Neural cell (in vitro differentiated cells): Measurements from ENCODE around the gene MYO18A. TPM values are rescaled to one million over a fixed set of nuclear protein-coding genes. Genes with fewer than 3 reads are reported as not detected.

ENCODE experiments used
- H2AFZ ChIP-seq: fragments of 200-600, 300-800 bp; sonication (generic), shearing (Covaris generic); 2 replicates; pipeline ENCODE4 v1.6.0; 2014; ENCODE audit warnings: low read depth, mild to moderate bottlenecking, antibody characterized with exemption, low read length, moderate library complexity
- H3F3A ChIP-seq: fragments of 200-600 bp; shearing (Covaris generic); 2 replicates; pipeline ENCODE4 v1.6.1; 2016; ENCODE audit warnings: mild to moderate bottlenecking, moderate library complexity, mixed read lengths, antibody characterized with exemption, low read length; ENCODE audit not compliant: insufficient read depth, poor library complexity, severe bottlenecking
- H3K27ac ChIP-seq: fragments of 200-600, 300-800 bp; sonication (generic), shearing (Covaris generic); 2 replicates; pipeline ENCODE4 v1.5.1; 2014; ENCODE audit warnings: mild to moderate bottlenecking, low read length, moderate library complexity
- H3K27me3 ChIP-seq: fragments of 300-800, 200-600 bp; sonication (generic), shearing (Covaris generic); 2 replicates; pipeline ENCODE4 v1.6.0; 2014; ENCODE audit warnings: mild to moderate bottlenecking, low read depth, low read length, moderate library complexity; ENCODE audit not compliant: insufficient read depth
- H3K36me3 ChIP-seq: fragments of 300-800, 200-600 bp; sonication (generic), shearing (Covaris generic); 2 replicates; pipeline ENCODE4 v1.5.1; 2014; ENCODE audit warnings: mild to moderate bottlenecking, antibody characterized with exemption, low read length, moderate library complexity; ENCODE audit not compliant: insufficient read depth
- H3K4me2 ChIP-seq: fragments of 300-800, 200-600 bp; sonication (generic), shearing (Covaris generic); 2 replicates; pipeline ENCODE4 v1.6.0; 2014; ENCODE audit warnings: mild to moderate bottlenecking, low read length
- H3K4me3 ChIP-seq: fragments of 300-800, 200-600 bp; sonication (generic), shearing (Covaris generic); 2 replicates; pipeline ENCODE4 v1.5.1; 2014; ENCODE audit warnings: mild to moderate bottlenecking, low read length, moderate library complexity
- H3K79me2 ChIP-seq: fragments of 200-600 bp; shearing (Covaris generic); replicated peaks from 2 replicates; pipeline ENCODE4 v1.6.0; 2014; ENCODE audit warnings: mild to moderate bottlenecking, low read length, moderate library complexity; ENCODE audit not compliant: insufficient read depth
- H3K9ac ChIP-seq: fragments of 300-800, 200-600 bp; sonication (generic), shearing (Covaris generic); 2 replicates; pipeline ENCODE4 v1.6.1; 2016; ENCODE audit warnings: mild to moderate bottlenecking, low read length, mixed read lengths
- H3K9me2 ChIP-seq: fragments of 200-600 bp; shearing (Covaris generic); 2 replicates; pipeline ENCODE4 v1.6.1; 2016; ENCODE audit warnings: mild to moderate bottlenecking, low read length, mixed read lengths; ENCODE audit not compliant: insufficient read depth
- H3K9me3 ChIP-seq: fragments of 200-600, 300-800 bp; sonication (generic), shearing (Covaris generic); 2 replicates; pipeline ENCODE4 v1.6.1; 2016; ENCODE audit warnings: mild to moderate bottlenecking, mixed run types, low read length, moderate library complexity, mixed read lengths
- H4K20me1 ChIP-seq: fragments of 200-600 bp; shearing (Covaris generic); 2 replicates; pipeline ENCODE4 v1.6.1; 2016; ENCODE audit warnings: mild to moderate bottlenecking, mixed run types; ENCODE audit not compliant: insufficient read depth
- EP300 ChIP-seq: fragments of 450-650 bp; conservative IDR thresholded peaks from 2 replicates; pipeline ENCODE4 v1.6.1; 2014; ENCODE audit warnings: antibody characterized with exemption, mild to moderate bottlenecking, moderate library complexity; ENCODE audit not compliant: poor library complexity, severe bottlenecking
- EZH2 ChIP-seq: fragments of 200-600, 300-800 bp; shearing (Covaris generic), sonication (generic); IDR thresholded peaks from 2 replicates; pipeline ENCODE4 v1.6.1; 2014; ENCODE audit warnings: antibody characterized with exemption, low read length, borderline replicate concordance, mild to moderate bottlenecking; ENCODE audit not compliant: insufficient read depth, poor library complexity, severe bottlenecking
- MXI1 ChIP-seq: fragments of 450-650 bp; conservative IDR thresholded peaks from 2 replicates; pipeline ENCODE4 v1.6.1; 2014; ENCODE audit warnings: antibody characterized with exemption, mild to moderate bottlenecking; ENCODE audit not compliant: poor library complexity, severe bottlenecking
- POLR2AphosphoS5 ChIP-seq: IDR thresholded peaks from 2 replicates; pipeline ENCODE4 v1.6.1; 2012
- RAD21 ChIP-seq: fragments of 450-650 bp; conservative IDR thresholded peaks from 2 replicates; pipeline ENCODE4 v1.6.1; 2014; ENCODE audit warnings: antibody characterized with exemption, mild to moderate bottlenecking, moderate library complexity
- SMC3 ChIP-seq: fragments of 450-650 bp; conservative IDR thresholded peaks from 2 replicates; pipeline ENCODE4 v1.6.1; 2014; ENCODE audit warnings: antibody characterized with exemption, mild to moderate bottlenecking, moderate library complexity; ENCODE audit not compliant: poor library complexity
- TAF1 ChIP-seq: IDR thresholded peaks from 2 replicates; pipeline ENCODE4 v1.6.1; 2012; ENCODE audit warnings: low read depth
- polyA plus RNA-seq: library from polyadenylated mRNA; depleted of rRNA; stranded (reverse); fragments of >200 nt; gene quantifications from 2 replicates; pipeline ENCODE4 v1.2.3, GENCODE V29; 2014
- TF ChIP-seq, protein P1 (sequence below): IDR thresholded peaks from 2 replicates; pipeline ENCODE4 v1.6.1; 2012; ENCODE audit warnings: borderline replicate concordance
- TF ChIP-seq, protein P2 (sequence below): fragments of 450-650 bp; IDR thresholded peaks from 2 replicates; pipeline ENCODE4 v1.5.1; 2014; ENCODE audit warnings: antibody characterized with exemption, mild to moderate bottlenecking, moderate library complexity; ENCODE audit not compliant: poor library complexity, severe bottlenecking

The MYO18A gene
- polyA plus RNA-seq, 1 donor from 2014 or later, result 21.6 TPM

DNA sequence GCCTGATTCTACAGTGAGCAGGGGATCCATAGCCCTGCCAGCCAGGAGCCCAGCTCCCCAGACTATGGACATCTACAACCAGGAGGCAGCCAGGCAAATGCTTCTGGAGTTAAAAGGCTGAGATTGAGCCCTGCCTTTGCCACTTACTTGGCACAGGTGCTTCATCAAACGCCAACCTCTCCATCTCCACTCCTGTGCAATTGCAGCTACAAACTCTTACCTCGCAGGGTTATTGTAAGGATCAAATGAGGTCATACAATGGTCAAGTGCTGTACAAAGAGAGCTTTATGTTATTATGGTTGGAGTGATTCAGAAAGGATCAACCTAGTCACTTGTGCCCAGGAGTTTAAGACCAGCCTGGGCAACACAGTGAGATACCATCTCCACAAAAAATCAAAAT is 9.8 kb upstream of the MYO18A start:
- Histone ChIP-seq H4K20me1 (no peaks in the 10 kb centered on the region), H3F3A (no peaks in the 10 kb centered on the region), H3K4me2 (no peak overlapping the region), H3K79me2 (no peaks in the 10 kb centered on the region), H3K9ac (no peak overlapping the region), H3K9me2 (no peaks in the 10 kb centered on the region), H3K9me3 (no peaks in the 10 kb centered on the region), H2AFZ (no peak overlapping the region), H3K4me3 (no peak overlapping the region), H3K27me3 (no peaks in the 10 kb centered on the region), H3K27ac (no peak overlapping the region), H3K36me3 (no peaks in the 10 kb centered on the region)
- no peak for TF ChIP-seq MXI1
- no peak for TF ChIP-seq EP300
- no peak for TF ChIP-seq POLR2AphosphoS5
- no peak for TF ChIP-seq EZH2
- TF ChIP-seq, protein P1, sequence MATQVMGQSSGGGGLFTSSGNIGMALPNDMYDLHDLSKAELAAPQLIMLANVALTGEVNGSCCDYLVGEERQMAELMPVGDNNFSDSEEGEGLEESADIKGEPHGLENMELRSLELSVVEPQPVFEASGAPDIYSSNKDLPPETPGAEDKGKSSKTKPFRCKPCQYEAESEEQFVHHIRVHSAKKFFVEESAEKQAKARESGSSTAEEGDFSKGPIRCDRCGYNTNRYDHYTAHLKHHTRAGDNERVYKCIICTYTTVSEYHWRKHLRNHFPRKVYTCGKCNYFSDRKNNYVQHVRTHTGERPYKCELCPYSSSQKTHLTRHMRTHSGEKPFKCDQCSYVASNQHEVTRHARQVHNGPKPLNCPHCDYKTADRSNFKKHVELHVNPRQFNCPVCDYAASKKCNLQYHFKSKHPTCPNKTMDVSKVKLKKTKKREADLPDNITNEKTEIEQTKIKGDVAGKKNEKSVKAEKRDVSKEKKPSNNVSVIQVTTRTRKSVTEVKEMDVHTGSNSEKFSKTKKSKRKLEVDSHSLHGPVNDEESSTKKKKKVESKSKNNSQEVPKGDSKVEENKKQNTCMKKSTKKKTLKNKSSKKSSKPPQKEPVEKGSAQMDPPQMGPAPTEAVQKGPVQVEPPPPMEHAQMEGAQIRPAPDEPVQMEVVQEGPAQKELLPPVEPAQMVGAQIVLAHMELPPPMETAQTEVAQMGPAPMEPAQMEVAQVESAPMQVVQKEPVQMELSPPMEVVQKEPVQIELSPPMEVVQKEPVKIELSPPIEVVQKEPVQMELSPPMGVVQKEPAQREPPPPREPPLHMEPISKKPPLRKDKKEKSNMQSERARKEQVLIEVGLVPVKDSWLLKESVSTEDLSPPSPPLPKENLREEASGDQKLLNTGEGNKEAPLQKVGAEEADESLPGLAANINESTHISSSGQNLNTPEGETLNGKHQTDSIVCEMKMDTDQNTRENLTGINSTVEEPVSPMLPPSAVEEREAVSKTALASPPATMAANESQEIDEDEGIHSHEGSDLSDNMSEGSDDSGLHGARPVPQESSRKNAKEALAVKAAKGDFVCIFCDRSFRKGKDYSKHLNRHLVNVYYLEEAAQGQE, result no peak
- TF ChIP-seq, protein P2, sequence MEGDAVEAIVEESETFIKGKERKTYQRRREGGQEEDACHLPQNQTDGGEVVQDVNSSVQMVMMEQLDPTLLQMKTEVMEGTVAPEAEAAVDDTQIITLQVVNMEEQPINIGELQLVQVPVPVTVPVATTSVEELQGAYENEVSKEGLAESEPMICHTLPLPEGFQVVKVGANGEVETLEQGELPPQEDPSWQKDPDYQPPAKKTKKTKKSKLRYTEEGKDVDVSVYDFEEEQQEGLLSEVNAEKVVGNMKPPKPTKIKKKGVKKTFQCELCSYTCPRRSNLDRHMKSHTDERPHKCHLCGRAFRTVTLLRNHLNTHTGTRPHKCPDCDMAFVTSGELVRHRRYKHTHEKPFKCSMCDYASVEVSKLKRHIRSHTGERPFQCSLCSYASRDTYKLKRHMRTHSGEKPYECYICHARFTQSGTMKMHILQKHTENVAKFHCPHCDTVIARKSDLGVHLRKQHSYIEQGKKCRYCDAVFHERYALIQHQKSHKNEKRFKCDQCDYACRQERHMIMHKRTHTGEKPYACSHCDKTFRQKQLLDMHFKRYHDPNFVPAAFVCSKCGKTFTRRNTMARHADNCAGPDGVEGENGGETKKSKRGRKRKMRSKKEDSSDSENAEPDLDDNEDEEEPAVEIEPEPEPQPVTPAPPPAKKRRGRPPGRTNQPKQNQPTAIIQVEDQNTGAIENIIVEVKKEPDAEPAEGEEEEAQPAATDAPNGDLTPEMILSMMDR, result no peak
- TF ChIP-seq SMC3, result no peak
- TF ChIP-seq RAD21, result no peak
- no peak for TF ChIP-seq TAF1

DNA sequence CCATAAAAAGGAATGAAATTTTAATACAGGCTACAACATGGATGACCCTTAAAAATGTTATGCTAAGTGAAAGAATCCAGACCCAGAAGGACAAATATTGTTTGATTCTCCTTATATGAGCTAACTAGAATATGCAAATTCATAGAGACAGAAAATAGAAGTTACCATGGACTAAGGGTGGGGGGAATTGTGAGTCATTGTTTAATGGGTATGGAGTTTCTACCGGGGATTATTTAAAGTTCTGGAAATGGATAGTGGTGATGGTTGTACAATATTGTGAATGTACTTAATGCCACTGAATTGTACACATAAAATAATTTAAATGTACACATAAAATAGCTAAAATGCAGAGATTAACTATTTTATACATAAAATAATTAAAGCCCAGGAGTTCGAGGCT is 9.2 kb upstream of the MYO18A start:
- Histone ChIP-seq H3K9me2 (no peaks in the 10 kb centered on the region), H3K4me2 (no peak overlapping the region), H3F3A (no peaks in the 10 kb centered on the region), H4K20me1 (no peaks in the 10 kb centered on the region), H2AFZ (no peak overlapping the region), H3K27me3 (no peaks in the 10 kb centered on the region), H3K9ac (no peak overlapping the region), H3K9me3 (no peaks in the 10 kb centered on the region), H3K79me2 (no peaks in the 10 kb centered on the region), H3K36me3 (no peaks in the 10 kb centered on the region), H3K4me3 (no peak overlapping the region), H3K27ac (no peak overlapping the region)
- no peak for TF ChIP-seq POLR2AphosphoS5
- no peak for TF ChIP-seq EP300
- no peak for TF ChIP-seq TAF1
- TF ChIP-seq, protein P2, result no peak
- no peak for TF ChIP-seq SMC3
- TF ChIP-seq MXI1, result no peak
- TF ChIP-seq, protein P1, result no peak
- no peak for TF ChIP-seq EZH2
- TF ChIP-seq RAD21, result no peak
